ENCODE data around the gene USP7.
"Not testable (repeated sequence)": the region's sequence is repeated elsewhere in the genome, so short reads cannot be mapped to it uniquely, and the experiment has no call there.

USP7 gene

GRCh38 chr16:8923199-8923598, 40.5 kb downstream of the USP7 start:
- DNase-seq: no peak

GRCh38 chr16:8921347-8921984, 42.2 kb downstream of the USP7 start:
- no peak for DNase-seq

- no peak for DNase-seq
Observed at GRCh38 chr16:8920645-8921346, 42.9 kb downstream of the USP7 start.

- no peak for DNase-seq
Observed at GRCh38 chr16:8919934-8920462, 43.7 kb downstream of the USP7 start.

DNA sequence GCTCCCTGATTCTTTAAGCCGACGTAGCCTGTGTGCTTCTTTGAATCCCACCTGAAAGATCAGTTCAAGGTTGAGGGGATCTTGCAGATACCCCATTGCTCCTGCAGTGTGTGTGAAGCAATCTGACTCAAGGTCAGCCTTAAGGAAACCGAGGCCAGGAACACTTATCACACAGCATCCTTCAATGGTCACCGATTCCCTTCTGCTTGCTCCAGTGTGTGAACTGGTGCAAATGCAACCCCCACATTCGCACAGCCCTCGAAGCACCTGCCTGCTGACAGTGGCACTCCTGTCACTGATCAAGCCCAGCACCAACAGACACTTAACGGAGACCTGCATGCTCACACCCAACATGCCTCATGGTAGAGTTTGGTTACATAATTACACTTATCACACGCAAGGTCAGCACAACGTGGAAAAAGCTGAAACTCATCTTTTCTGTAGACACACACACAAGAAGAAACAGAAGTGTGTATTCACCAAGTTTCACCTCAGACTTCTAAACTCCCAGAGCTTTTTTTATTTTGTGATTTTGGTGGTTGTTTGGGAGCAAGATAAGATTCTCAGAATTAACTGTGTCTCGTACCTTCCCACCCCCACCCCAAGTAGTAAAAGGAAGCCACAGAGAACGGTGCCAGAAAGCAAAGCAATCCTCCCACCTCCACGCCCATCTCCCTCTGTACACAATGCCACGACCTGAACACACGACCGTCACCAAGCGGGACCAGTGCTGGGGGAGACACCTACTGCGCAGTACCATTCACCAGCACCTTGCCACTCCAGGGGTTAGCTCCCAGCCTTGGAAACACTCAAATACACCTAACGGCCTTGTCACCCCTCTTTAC, 44.4 kb downstream of the USP7 start:
- no peak for DNase-seq

DNA sequence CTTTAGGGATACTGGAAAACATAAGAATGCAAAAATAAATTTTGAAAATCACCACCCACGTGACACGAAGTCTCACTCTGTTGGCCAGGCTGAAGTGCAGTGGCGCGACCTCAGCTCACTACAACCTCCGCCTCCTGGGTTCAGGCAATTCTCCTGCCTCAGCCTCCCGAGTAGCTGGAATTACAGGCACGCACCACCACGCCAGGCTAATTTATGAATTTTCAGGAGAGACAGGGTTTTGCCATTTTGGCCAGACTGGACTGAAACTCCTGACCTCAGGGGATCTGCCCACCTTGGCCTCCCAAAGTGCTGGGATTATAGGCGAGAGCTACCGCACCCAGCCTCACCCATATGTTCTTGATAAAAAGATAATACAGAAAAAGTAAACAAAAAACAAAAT, 46.4 kb downstream of the USP7 start:
- not testable (repeated sequence) for DNase-seq

GRCh38 chr16:8916541-8917225, 47.0 kb downstream of the USP7 start:
- DNase-seq: no peak

DNA sequence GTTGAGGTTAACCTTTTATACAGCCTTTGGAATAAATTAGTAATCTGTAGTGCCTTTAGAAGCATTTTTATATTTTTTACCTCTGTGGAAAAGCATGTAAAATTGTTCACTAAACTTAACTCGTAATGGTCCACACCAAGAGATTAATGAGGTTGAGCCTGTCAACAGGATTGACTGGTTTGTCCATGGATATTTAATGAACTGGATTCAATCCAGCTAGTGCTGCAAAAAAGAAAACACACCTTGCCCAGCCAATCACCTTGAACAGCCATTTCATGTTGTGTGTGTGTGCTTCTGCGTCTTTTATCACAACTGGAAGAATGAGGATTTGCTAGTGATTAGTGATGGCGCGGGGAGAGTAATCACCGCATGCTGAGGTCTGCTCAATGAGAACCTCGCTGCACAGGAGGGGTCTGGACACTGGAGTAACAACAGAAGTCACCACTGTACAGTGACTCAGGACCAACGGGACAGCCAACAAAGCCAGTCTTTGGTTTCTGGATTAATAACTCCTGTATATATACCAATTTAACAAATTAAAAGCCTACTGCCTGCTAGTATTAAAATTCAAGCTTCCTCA, 47.9 kb downstream of the USP7 start:
- no peak for DNase-seq

DNA sequence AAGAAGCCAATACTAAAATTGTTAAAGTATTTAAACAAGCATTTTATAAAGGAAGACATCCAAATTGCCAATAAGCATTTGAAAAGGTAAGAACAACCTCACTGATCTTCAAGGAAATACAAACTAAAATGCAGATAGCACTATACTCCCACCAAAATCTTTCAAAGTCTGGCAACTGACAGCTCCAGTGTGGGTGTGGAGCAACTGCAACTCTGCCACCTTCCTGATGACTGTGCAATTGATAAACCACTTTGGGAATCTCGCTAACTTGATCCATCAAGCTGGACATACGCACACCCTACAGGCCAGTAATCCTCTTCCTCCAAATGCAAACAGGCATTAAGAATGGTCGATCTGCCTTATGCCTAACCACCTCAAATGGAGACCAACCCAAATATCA, 49.6 kb downstream of the USP7 start:
- no peak for DNase-seq

DNA sequence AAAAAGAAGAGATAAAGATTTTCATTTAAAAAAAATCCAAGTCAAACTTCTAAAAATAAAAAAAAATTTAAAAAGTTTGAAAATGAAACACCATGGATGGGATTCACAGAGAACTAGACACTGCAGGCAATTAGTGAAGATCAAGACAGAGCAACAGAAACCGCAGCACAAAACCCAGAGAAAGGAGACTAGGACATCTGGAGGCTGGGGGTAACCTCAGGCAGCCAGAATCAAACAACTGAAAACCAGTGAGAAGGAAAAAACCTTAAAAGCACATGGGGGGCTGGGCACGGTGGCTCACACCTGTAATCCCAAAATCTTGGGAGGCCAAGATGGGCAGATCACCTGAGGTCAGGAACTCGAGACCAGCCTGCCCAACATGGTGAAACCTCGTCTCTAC, 50.9 kb downstream of the USP7 start:
- DNase-seq: no peak

DNA sequence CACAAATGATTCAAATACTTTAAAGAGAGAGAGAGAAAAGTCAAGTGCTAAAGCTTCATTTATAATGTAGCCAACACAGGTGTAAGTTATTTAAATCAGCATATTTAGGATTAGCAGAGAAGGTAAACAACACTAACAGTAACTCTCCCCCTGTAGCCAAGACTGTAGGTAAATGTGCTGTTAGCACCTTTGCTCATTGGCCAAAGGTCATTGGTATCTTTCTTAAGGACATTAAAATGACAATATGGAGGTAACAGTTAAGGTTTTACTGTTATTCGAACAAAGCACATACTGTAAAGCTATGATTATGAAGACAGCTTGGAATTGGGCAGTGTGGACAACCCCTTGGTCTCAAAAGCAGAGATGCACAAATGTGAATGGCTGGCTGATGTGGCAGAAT, 52.9 kb downstream of the USP7 start:
- no peak for DNase-seq

- no peak for DNase-seq
Observed at GRCh38 chr16:8908810-8909468, 54.8 kb downstream of the USP7 start.

GRCh38 chr16:8907096-8907495, 56.6 kb downstream of the USP7 start:
- DNase-seq: no peak

DNA sequence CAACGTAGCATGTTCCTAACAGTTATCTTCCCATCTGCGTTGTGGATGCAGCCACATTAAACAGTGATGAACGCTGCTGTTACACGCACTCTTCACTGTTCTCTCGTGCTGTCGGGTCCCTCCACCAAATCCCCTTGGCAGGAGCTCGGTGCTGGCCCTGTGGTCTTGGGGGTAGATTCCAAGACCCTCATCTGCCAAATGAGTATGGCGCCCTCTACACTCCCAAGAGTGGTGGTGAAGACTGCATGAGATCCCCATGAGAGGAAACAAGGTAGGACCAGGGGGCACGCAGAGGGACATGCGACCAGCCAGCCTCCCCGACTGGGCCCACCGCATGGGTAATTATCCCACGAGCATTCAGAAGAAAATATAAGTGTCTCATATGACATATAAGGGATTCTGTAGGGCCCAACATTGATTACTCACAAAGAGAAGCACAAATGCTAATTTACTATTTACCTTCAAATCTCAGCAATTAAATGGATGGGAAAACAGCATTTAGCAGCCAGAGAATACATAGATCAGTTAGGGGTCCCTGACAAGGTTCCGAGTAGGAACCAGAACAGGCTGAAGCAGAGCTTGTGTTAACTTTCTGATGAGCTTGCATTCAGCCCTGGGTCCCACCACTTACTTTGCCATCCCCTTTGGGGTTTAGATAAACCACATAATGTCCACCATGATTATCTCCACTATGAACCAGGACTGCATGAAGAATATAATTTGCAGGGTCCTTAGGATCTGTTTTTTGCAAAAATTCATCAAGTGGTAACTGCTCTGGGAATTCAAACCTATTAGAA, 57.7 kb downstream of the USP7 start:
- no peak for DNase-seq

- DNase-seq: no peak
Observed at GRCh38 chr16:8905168-8905762, 58.4 kb downstream of the USP7 start.

DNA sequence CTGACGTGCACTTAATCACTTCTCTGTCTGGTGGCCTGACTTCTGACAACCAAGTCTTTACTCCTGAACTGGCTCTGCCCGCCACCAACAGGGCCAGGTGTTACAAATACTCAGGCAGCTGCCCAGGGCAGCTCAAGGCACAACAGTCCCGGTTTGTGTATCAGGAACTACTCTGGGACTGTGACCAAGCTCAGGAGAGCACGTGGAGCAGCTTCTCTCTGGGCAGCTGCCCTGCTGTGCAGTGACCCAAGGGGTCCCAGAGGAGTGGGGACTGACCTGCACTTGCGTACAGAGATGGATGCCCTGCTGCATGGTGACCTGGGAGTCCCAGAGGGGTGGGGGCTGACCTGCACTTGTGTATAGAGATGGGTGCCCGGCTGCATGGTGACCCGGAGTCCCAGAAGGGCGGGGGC, 59.7 kb downstream of the USP7 start:
- DNase-seq: no peak

DNA sequence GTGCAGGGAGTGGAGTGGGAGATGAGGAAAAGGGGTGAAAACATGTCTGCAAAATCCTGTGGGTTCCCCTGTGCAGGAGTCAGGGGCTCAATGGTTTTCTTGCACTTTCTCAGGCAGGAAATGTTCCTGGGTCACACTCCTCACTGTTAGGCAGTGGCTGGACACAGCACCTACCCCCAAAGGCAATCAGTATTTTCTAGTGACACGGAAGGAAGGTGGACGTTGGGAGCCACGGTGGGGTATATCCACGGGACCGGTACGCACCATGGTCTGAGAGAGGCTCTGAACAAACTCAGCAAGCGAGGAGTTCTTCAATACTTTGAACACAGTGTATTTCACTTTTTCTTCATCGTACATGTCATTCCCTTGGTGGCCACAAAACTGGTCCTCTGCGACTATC, 60.7 kb downstream of the USP7 start:
- DNase-seq: no peak

- no peak for DNase-seq
Observed at GRCh38 chr16:8901320-8901861, 62.3 kb downstream of the USP7 start.

DNA sequence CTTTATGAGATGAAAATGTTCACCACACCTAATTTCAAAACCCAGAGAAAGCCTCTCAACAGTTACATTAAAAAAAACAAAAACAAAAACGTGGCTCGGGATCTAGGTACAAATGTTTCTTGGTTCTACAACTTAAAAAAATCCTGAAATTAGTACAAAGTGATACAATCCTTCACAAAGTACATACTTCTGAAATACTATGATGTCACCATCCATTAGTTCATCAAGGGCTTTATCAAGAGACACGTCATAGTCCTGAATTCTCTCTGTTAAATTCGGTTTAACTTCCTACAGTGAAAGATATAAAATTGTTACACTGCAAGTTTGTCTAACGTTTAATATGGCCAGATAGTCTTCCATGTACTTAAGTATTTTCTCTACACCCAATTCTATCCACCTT, 63.4 kb downstream of the USP7 start:
- no peak for DNase-seq

DNA sequence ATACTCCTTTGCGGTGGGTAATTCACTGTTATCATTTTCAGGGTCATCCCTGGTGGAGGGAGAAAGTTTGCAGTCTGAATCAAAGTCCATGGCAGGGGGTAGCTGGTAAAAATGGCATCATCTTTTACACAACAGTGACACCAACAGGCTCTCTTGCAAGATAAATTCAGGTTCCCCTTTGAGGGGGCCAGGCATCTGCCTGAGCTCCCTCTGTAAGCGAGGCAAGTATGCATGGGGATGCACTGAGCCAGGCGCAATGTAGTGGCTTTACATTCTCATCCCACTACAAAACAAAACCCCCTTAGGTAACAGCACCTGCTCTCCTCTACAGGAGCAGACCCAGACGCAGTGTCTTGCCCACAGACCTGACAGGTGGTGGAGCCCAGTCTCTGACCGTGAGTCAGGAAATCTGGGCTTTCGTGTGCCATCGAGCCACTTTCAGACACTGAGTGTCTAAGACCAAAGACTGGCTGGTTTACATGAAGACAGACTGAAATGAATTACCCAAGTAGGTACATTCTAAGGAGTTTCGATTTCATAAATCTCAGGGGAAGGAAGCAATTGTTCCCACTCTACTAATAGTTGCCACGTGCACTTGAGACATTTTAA, 63.9 kb downstream of the USP7 start:
- no peak for DNase-seq
